ENCODE results near the gene CYBC1.

CYBC1 gene

DNA sequence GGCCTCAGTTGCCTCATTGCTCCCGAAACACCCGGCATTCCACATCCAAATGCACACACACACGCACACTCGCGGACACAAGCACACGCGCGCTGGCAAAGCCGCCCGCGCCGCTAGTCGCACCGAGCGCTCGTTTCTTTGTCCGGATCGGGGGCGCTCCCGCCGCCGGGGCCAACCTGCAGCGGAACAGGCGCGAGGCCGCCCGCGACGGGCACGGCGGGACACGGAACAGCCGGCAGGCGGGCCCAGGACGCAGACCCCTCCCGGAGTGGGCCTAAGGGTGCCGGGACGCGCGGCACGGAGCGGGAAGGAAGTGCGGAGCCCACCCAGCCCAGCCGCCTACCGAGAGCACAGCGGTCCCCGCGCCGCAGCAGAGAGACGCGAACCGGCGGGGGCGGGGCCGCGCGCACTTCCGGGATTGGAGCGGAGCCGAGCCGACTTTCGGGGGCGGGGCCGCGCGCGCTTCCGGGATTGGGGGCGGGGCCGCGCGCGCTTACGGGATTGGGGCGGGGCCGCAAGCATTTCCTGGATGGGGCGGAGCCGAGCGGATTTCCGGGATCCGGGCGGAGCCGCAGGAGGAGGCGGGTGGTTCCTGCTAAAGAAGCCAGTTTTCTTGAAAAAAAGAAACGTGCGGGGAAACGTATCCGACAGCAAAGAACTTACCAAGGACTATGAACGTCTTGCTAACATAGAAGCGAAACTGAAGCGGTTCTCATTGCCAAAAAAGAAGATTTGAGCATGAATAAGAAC lies at the start of gene CYBC1:
Gene CYBC1 (minus strand): TSS at position 396 of the 750 bp plus-strand sequence. CDS start 1,498 bp downstream, outside the sequence.
- DNase-seq (ENCODE audit: low read depth) = peak; percentile 95

DNA sequence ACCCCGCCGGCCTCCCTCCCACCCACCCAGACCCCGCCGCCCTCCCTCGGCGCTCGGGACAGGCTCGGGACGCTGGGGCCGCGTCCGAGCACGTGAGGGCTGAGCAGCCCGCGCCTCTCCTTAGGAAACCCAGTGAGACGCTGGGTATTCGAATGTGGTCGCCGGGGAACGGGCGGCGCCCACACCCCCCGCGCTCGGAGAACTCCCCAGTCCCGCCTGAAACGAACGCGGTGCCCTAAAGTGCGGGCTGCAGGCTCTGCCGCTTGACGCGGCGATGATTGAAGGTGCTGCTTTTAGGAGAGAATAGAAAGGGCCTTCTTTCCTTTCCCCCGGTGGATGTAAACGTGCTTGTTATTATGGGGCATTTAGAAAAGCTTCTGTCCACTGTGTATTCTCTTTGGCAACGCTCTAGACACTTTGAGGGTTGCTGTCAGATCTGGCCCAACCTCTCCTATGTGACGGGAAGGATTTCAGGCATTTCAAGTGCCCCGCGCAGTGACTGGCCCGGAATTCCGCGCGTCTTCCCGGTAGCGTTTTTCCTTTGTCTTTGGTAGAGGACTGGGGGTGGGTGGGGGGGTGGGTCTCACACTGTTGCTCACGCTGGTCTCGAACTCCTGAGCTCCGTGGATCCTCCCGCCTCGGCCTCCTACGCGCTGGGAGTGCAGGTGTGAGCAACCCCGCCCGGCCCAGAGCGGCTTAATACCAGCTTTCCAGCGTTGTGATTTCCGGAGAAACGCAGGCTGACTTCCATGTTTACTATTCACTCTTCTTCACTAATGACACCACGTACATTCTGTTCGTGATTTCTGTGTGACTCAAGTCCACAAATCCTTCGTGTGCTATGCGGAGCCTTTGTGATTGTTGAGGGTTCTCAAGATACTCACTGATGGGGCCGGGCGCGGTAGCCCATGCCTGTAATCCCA lies 47.2 kb upstream of the CYBC1 start:
- peak; percentile 27 for DNase-seq (ENCODE audit: low read depth)

DNA sequence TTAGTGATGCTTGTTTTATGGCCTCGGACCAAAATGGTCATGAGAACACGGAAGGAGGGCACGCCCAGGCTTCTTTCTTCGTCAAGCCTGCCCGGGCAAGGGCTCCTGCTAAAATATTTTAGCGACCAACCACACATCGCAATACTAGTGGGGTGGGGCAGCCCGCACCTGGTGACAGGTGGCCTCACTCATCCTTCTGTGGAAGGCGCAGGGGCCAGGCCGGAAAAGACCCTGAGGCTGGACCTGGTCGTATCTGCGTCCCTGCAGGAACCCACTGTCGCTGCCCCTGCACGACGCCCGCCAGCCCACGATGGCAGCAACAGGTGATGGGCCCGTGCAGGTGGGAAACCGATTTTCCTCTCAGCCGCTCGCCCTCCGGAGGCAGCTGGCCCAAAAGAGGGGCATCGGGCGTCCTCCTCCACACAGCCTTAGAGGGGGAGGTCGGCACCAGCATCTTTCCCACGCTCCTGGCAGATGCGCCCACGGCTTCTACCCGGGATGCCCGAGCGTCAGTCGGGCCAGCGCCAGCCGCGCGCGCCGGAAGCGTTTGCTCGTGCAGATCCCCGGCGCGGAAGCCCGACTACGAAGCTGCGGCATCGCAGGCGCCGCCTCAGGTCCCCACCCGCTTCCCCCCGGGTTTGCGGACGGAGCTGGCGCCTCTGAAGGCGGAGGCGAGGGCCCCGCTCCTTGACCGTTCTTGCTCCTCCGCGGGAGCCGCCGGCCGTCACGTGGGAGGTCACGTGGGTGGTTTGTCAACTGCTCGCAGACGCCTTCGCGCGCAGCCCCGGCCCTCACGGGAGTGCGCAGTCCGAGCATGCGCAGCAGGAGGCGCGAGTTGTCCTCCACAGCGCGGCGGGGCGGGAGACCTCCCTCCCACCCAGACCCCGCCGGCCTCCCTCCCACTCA lies 46.2 kb upstream of the CYBC1 start:
- DNase-seq (ENCODE audit: low read depth) = peak; percentile 87

DNA sequence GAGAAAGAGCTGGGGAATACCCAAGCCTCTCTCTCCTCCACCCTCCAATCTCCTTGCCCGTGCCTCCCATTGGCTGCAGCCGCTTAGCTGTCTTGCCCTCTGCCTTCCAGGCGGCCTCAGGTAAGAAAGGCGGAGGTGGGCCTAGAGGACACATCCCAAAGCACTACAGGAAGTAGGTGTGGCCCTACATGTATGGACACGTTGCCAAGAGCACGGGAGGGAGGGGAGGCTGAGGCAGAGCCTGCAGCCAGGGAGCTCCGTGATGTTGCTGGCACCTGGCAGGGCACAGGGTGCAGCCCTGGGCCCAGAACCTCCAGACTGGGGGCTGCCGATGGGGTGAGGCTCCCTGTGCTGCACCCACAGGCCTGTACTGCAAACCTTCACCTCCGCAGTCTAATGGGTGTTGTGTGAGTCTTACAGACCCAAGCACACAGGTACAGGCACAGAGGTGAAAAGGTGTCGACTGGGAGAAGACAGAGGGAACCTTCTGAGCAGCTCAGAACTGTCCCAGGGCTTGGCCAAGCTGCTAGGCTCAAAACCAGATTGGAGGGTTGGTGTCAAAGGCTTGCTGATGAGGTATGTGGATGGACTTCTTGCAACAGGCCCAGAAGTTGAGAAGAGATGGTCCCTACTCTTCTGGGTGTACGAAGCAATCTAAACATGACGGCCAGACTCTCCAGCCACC lies 45.4 kb upstream of the CYBC1 start:
- DNase-seq (ENCODE audit: low read depth) = no peak

DNA sequence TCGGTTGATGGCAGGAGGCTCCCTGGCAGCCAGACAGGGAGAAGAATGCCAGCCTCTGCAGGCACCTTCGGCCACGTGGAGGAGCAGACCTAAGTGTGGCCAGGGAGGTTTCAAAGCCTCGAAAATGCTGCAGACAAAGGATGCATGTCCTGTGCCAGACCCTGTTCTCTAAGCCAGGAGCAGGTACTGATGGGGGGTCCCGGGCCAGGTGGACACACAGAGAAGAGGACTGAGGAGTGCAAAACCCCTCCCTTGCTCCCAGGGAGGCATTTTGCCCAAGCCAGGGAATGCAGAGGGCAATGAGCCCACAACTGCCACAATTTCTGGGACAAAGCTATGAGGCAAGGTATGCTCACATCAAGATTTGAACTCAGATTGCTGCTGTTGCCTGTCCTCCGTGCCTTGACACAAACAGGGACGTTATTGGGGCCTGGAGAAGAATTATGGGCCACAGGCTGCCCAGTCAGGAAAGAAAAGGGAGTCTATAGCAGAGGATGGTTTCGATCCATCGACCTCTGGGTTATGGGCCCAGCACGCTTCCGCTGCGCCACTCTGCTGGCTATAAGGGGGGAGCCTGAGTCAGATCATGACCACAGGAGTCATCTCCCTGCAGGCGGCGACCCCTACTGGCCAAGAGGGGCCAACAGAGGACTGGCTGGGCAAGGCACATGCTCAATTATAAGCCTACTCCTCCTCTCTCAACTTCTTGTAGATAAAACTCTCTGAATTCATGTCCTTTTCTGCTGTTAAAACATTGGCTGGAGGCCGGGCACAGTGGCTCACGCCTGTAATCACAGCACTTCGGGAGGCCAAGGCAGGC lies 43.9 kb upstream of the CYBC1 start:
- DNase-seq (ENCODE audit: low read depth) = peak; percentile 84

DNA sequence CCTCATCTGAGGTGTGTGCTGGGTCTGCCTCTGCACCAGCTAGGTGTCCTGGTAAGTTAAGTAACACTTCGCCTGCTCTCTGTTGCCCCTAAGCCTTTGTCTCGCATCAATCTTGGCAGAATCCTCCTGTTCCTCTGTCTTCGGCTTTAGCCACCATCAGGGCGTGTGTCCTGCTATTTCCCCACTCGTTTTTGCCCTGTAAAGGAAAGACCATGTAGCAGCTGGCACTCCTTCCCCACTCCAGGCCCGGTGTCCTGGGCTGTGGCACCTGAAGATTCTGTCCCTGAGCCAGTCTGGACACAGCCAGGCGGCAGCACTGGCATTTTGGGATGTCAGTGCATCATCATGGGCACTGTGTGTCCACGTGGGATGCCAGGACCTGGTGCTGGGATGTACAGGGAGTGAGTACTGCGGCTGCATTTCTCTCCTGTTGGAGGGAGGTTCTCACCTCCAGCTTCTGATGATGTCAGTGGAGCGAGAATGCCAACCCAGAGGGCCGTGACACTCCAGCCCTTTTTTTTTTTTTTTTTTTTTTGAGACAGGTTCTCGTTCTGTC lies 42.8 kb upstream of the CYBC1 start:
- no peak for DNase-seq (ENCODE audit: low read depth)

DNA sequence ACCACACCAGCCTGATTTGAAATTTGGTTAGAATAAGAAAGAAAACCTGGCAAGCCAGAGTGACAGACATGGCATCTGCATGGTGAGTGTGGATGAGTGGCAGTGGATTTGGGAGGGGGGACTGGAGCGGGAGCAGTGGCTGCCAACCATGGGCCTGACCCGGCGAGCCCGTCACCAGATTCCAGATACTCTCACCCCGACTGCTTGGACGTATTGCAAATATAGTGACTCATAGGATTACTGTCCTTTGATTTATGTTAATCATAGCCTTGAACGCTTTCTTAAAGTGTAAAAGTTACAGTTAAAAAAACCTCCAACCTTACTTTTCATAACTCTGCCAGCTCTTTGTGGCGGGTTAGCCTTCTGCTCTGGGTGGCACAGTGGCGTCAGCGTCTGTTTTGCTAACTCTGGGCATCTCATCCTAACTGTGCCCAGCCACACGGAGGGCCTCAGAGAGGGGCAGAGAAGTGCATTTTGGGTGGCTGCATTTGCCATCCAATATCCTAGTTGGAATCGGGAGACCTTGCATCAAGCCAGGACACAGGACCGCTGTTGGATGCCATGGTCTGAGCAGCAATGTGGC lies 42.2 kb upstream of the CYBC1 start:
- no peak for DNase-seq (ENCODE audit: low read depth)

DNA sequence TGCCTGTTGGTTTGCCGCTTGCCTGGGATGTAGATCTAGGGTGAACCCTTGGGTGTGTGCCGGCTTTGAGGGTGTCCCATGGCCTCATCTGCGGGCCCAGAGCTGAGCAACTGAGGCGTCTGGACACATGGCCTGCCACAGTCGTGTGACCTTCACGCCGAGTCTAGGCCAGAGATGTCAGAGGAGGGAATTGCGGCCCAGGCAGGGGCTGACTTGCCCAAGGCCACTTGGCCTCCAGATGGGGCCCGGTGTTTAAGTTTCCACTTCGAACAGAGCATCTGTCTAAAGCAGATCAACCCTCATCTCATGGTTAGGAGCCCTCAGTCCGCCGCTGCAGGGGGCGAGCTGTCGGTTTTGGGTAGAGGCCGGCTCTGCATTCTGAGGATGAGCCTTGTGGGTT lies 41.0 kb upstream of the CYBC1 start:
- no peak for DNase-seq (ENCODE audit: low read depth)

DNA sequence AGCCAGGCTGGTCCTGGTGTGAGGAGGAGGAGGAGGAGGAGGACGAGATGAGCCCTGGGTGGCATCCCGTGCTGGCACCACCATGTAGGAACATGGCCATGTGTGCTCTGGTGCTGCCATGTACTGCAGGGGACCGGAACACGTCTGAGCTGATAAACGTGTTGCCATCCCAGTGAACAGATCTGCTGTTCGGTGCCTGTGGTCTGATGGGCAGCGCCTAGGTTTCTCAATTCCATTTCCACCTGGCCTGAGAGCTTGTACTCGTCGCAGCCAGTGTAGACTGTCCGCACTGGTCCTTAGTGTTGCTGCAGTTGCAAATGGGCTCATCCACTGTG lies 40.6 kb upstream of the CYBC1 start:
- no peak for DNase-seq (ENCODE audit: low read depth)

DNA sequence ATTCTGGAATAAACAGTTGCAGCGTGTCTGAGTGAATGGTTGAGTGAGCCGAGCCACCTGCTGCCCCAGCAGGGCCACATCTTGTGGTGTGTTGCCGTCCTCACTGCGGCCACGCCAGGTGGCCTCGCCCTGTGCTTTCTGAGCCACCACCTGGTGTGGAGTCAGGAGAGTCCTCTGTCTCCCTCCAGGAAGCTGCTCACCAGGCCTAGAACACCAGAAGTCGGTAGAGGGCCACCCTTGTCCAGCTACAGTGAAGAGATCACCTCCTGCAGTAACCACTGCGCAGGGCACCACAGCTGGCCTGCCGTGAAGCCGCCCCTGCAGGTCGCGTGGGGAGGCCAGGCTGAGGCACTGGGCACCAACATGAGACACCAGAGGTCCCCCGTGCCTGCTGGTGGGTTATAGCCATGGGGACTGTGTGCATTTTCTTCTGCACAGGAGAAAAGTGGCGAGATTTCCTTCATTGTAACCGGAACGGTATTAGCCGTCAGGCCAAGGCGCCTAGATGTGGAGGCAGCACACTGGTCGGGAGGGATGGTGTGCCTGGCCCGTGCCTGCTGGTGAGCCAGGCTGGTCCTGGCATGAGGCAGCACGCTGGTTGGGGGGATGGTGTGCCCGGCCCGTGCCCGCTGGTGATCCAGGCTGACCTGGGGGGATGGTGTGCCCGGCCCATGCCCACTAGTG lies 40.1 kb upstream of the CYBC1 start:
- no peak for DNase-seq (ENCODE audit: low read depth)

DNA sequence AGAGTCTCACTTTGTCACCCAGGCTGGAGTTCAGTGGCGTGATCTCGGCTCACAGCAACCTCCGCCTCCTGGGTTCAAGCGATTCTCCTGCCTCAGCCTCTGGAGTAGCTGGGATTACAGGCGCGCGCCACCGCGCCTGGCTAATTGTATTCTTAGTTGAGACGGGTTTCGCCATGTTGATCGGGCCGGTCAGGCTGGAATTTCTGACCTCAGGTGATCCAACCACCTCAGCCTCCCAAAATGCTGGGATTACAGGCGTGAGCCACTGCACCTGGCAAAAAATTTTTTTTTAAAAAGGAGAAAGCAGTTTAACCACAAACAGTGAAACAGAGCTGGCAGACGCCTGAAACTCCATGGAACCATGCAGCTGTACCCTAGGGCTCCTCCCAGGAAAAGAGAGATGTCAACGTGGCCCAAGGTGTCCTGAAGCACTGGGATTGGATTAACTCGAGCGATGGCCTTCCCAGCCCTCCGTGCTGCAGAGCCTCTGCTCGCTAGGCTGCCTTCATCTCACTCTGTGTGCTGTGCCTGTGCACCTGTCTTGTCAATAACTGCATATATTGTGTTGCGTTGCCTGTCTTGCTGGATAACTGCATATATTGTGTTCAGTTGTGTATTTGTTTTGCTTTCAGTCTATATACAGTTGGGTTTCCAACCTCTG lies 39.4 kb upstream of the CYBC1 start:
- no peak for DNase-seq (ENCODE audit: low read depth)

DNA sequence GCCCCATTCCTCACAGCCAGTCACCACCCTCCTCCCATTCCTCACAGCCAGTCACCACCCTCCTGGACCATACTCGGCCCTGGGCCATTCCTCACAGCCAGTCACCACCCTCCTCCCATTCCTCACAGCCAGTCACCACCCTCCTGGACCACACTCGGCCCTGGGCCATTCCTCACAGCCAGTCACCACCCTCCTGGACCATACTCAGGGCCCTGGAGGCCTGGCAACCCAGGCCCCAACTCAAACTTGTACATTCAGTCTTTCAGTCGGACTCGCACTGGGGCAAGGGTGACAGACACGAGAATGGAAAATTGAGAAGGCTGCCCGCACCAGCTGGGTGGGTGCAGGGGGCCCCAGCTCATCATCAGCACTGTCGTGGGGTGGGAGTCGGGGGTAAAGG lies 38.6 kb upstream of the CYBC1 start:
- no peak for DNase-seq (ENCODE audit: low read depth)

DNA sequence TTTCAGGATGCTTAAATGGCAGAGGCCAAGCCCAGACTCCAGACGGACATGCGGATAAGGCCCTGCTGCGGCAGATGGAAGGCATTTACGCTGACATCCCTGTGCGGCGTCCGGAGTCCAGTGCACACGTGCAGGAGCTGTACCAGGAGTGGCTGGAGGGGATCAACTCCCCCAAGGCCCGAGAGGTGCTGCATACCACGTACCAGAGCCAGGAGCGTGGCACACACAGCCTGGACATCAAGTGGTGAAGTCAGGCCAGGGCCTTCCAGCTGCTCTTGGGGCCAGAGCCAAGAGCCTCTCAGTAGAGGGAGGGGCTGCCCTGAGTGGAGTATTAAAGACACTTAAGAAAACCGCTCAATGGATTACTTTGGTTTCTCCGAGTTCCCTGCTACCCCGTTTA lies 37.4 kb upstream of the CYBC1 start:
- no peak for DNase-seq (ENCODE audit: low read depth)

DNA sequence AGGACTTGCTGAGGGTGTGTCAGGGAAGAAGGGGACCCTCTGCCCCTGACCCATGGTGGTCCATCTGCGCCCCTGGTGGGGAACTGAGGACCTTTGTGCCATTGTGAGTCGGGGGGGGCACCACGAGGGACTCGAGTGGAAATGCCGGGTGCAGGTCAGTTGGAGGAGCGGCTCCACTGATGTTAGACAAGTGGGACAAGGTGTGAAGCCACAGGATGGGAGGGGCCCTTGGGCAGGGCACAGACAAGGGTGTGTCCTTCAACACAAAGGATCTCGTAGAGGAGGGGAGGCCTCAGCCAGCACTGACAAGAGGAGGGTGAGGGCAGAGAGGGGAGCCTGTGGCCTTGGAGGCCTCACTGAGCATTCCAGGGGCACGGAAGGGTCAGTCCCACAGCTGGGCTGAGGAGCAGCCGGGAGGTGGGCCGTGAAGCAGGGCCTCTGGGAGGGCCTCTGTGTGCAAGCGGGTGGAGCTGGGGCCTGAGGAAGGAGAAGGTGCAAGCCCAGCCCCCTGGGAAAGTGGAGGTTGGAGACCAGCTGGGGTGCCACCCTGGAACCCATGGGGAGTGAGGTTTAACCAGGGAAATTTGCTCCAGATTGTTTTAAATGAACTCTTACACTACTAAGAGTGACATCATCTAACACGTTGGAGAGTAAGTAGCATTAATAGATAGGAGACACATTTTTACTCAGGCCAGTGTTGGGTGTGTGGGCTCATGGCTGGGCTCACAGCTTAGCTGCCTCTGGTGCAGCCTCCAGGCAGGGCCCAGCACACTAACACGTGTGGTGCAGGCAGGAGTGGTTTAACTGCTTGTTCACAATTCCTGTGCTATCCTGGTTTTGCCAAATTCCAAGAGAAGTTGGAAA lies 35.9 kb upstream of the CYBC1 start:
- no peak for DNase-seq (ENCODE audit: low read depth)

DNA sequence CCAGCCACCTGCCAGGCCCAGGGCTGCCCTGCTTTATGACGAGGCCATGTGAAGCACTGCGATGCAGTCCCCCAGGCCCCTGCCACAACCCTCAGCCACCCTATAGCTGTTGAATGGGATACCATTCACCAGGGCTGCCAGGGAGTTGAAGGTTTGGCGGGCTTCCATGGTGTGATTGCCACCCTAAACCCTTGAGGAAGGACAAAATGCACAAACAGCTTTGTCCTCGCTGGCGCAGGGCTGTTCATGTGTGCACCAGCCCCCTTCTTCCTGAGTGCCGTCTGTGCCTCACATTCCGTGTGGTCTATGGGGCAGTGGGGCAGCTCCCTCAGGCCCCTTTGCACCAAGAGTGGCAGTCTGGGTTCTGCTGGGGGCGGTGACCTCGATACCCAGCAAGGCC lies 33.3 kb upstream of the CYBC1 start:
- no peak for DNase-seq (ENCODE audit: low read depth)

DNA sequence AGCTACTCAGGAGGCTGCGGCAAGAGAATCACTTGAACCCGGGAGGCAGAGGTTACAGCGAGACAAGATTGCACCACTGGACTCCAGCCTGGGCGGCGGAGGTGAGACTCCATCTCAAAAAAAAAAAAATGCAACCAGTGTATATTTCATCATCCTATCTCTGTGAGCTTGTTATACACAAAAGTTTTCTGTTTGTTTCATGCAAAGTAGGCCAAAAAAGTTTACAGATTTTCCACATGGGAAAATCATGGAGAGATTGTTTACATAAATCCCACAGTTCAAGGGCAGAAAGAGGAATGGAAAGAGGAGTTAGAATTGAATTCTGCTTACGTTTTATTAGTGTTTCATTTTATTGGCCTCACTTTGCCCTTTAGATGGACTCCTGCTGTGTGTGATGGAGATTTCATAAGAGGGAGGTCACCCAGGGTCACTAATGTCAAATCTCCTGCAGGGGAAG lies 32.7 kb upstream of the CYBC1 start:
- DNase-seq (ENCODE audit: low read depth) = no peak

DNA sequence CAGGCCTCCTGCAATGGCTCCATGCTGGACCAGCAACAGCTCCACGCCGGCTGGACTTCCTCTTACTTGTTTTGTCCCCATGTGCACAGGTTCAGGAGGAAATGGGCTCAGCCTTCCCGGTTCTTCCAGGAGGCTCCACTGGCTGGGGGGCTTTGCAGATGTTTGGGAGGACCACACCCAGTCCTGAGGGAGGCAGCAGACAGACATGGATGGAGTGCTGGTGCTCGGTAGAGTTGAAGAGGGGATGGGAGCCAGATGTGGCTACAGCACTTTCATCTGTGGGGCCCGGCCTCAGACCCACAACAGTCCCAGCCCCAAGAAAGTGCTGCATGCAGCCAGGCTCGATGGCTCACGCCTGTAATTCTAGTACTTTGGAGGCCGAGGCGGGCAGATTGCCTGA lies 29.8 kb upstream of the CYBC1 start:
- DNase-seq (ENCODE audit: low read depth) = no peak

DNA sequence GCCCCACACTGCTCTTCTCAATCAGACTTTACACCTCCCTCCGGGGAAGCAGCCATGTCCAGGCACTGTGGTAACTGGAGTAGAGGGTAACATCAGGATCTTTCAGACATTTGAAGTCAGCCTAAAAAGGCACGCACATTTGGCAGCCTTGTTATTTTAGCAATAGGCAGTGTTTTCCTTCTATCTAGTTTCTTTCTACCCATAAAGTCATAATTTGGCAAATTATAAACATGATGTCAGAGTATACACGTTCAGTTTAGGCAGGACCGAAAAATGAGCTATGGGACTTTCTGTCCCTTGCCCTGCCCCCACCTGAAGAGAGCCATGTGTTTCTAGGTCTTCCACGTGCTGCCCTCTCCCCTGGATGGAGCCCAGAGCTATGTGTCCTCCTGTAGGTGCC lies 29.1 kb upstream of the CYBC1 start:
- DNase-seq (ENCODE audit: low read depth) = no peak
